OCI-LY7 (cell line): Measurements from ENCODE around the gene KATNAL1. TPM values are rescaled to one million over a fixed set of nuclear protein-coding genes. Genes with fewer than 3 reads are reported as not detected.

Source experiments
- BruUV-seq: library from RNA; stranded (reverse); fragments of 400-500 nt; replicated peaks from 2 replicates; lab custom pipeline; 2021; lab: Mats Ljungman, UMichigan
- CTCF ChIA-PET: fragments of 300-600 bp; sonication (Branson Sonifier 250); formaldehyde crosslinking; loops from one replicate; lab custom pipeline; 2022; ENCODE audit warnings: antibody characterized with exemption; ENCODE audit not compliant: unreplicated experiment; lab: Charles Lee
- POLR2A ChIA-PET: fragments of 300-600 bp; sonication (Branson Sonifier 250); formaldehyde crosslinking; loops from one replicate; lab custom pipeline; 2022; ENCODE audit warnings: antibody characterized with exemption; lab: Charles Lee
- DNase-seq: peaks from one replicate; pipeline ENCODE4 v3.0.0-alpha.2; 2015; ENCODE audit warnings: low spot score
- H2AFZ ChIP-seq: fragments of 200-600 bp; sonication (generic), shearing (Covaris generic); 2 replicates; pipeline ENCODE4 v1.6.1; 2014; ENCODE audit warnings: mild to moderate bottlenecking, antibody characterized with exemption, low read length, moderate library complexity
- H3K27ac ChIP-seq: fragments of 200-600 bp; sonication (generic); 2 replicates; pipeline ENCODE4 v1.5.1; 2014; ENCODE audit warnings: mixed run types, low read depth, mild to moderate bottlenecking, moderate library complexity, low read length, inconsistent platforms; ENCODE audit not compliant: poor library complexity, severe bottlenecking
- H3K36me3 ChIP-seq: fragments of 200-600 bp; sonication (generic); 2 replicates; pipeline ENCODE4 v1.6.1; 2014; ENCODE audit warnings: mild to moderate bottlenecking, antibody characterized with exemption, low read length, moderate library complexity, mixed read lengths; ENCODE audit not compliant: insufficient read depth
- H3K4me1 ChIP-seq: fragments of 200-600 bp; sonication (generic); 2 replicates; pipeline ENCODE4 v1.5.1; 2014; ENCODE audit warnings: mild to moderate bottlenecking, low read length; ENCODE audit not compliant: insufficient read depth, poor library complexity, severe bottlenecking
- H3K4me2 ChIP-seq: fragments of 200-600 bp; sonication (generic); 2 replicates; pipeline ENCODE4 v1.6.1; 2014; ENCODE audit warnings: mild to moderate bottlenecking, low read length
- H3K4me3 ChIP-seq: fragments of 200-600 bp; sonication (generic); 2 replicates; pipeline ENCODE4 v1.5.1; 2014; ENCODE audit warnings: mild to moderate bottlenecking, low read depth, low read length; ENCODE audit not compliant: poor library complexity, severe bottlenecking
- H3K79me2 ChIP-seq: fragments of 200-600 bp; sonication (generic); 2 replicates; pipeline ENCODE4 v1.6.1; 2016; ENCODE audit warnings: low read depth, mild to moderate bottlenecking, low read length, moderate library complexity, mixed read lengths; ENCODE audit not compliant: insufficient read depth
- H3K9me2 ChIP-seq: fragments of 200-600 bp; sonication (generic); 2 replicates; pipeline ENCODE4 v1.6.1; 2016; ENCODE audit warnings: mild to moderate bottlenecking, low read length, mixed read lengths; ENCODE audit not compliant: insufficient read depth
- H3K9me3 ChIP-seq: fragments of 200-600 bp; sonication (generic); 2 replicates; pipeline ENCODE4 v1.6.1; 2014; ENCODE audit warnings: mild to moderate bottlenecking, mixed run types, low read length, mixed read lengths
- H4K20me1 ChIP-seq: fragments of 200-600 bp; sonication (generic); 2 replicates; pipeline ENCODE4 v1.6.1; 2014; ENCODE audit warnings: mild to moderate bottlenecking, antibody characterized with exemption, low read length, moderate library complexity, mixed read lengths; ENCODE audit not compliant: insufficient read depth
- CTCF ChIP-seq: fragments of 200-600 bp; sonication (generic); conservative IDR thresholded peaks from 2 replicates; pipeline ENCODE4 v1.5.1; 2014; ENCODE audit warnings: mild to moderate bottlenecking, antibody characterized with exemption, low read length, moderate library complexity, mixed read lengths
- EZH2phosphoT487 ChIP-seq: fragments of 200-600 bp; sonication (generic); IDR thresholded peaks from 2 replicates; pipeline ENCODE4 v1.6.1; 2018; ENCODE audit warnings: low read depth, borderline replicate concordance, mild to moderate bottlenecking, mixed run types, antibody characterized with exemption, low read length, moderate library complexity, mixed read lengths
- intact Hi-C: fragments of 100-400 bp; cut with micrococcal nuclease; formaldehyde crosslinking; loops from one replicate; pipeline ENCODE4 v1.10.0; 2022; ENCODE audit not compliant: unreplicated experiment
- total RNA-seq, 2 experiments: library from RNA; depleted of rRNA in 1 of 2; stranded (reverse); fragments of >200 nt in 1 of 2; shearing (Covaris generic) in 1 of 2; gene quantifications; 2 replicates each; pipeline ENCODE4 v1.2.3, GENCODE V29; 2014 to 2022

KATNAL1 gene
- total RNA-seq, 2 experiments from 2014 or later: 13.9 to 34.5 TPM

GRCh38 chr13:30257468-30258099, 49.8 kb downstream of the KATNAL1 start:
- Histone ChIP-seq H3K4me1 (peaks cover 28% of the 10 kb centered on the region), H3K4me3 (peak overlapping the region; percentile 42), H3K4me2 (peak overlapping the region; percentile 74), H3K9me3 (no peaks in the 10 kb centered on the region), H4K20me1 (no peaks in the 10 kb centered on the region), H3K9me2 (no peaks in the 10 kb centered on the region), H3K36me3 (peaks cover 30% of the 10 kb centered on the region), H3K79me2 (peaks cover 43% of the 10 kb centered on the region), H3K27ac (peak overlapping the region; percentile 60), H2AFZ (peak overlapping the region; percentile 26; the same call in 1 of the 2 replicates)
- BruUV-seq: no TSS peak
- CTCF ChIA-PET: no interaction called here
- peak; percentile 54 for DNase-seq
- intact Hi-C loops: loop anchor here (1.0 to 5.0 kb wide), 4 partner anchors 47 to 294 kb away; no protein-coding TSS in a partner anchor
- POLR2A ChIA-PET: interaction anchor here (1.2 to 1.3 kb wide), 4 partner anchors 46 to 479 kb away, joined by 3 to 4 read pairs (median 3); no protein-coding TSS in a partner anchor
- TF ChIP-seq CTCF (no peak), EZH2phosphoT487 (no peak)

- ChIA-PET POLR2A (interaction anchor here (1.2 to 1.3 kb wide), 4 partner anchors 47 to 480 kb away, joined by 3 to 4 read pairs (median 3); no protein-coding TSS in a partner anchor), CTCF (no interaction called here)
- peak; percentile 37 for DNase-seq
- Histone ChIP-seq H3K9me2 (no peaks in the 10 kb centered on the region), H3K9me3 (no peaks in the 10 kb centered on the region), H3K4me2 (peak overlapping the region; percentile 74), H3K4me1 (peaks cover 28% of the 10 kb centered on the region), H4K20me1 (no peaks in the 10 kb centered on the region), H3K36me3 (peaks cover 35% of the 10 kb centered on the region), H3K79me2 (peaks cover 43% of the 10 kb centered on the region), H3K27ac (peak overlapping the region; percentile 60), H3K4me3 (peak overlapping the region; percentile 42), H2AFZ (no peak overlapping the region; the same call in 1 of the 2 replicates)
- no TSS peak for BruUV-seq
- peak; percentile 72 for TF ChIP-seq CTCF
- no peak for TF ChIP-seq EZH2phosphoT487
- intact Hi-C loops: loop anchor here (1.0 to 5.0 kb wide), 4 partner anchors 48 to 204 kb away; no protein-coding TSS in a partner anchor
These were observed 50.5 kb downstream of the KATNAL1 start for GRCh38 chr13:30256713-30257467.
